ENCODE results near the gene CUL1.

Gene CUL1

GRCh38 chr7:148811892-148812291, 113.2 kb downstream of the CUL1 start:
- DNase-seq = no peak

GRCh38 chr7:148813890-148814289, 115.2 kb downstream of the CUL1 start:
- DNase-seq = no peak

DNA sequence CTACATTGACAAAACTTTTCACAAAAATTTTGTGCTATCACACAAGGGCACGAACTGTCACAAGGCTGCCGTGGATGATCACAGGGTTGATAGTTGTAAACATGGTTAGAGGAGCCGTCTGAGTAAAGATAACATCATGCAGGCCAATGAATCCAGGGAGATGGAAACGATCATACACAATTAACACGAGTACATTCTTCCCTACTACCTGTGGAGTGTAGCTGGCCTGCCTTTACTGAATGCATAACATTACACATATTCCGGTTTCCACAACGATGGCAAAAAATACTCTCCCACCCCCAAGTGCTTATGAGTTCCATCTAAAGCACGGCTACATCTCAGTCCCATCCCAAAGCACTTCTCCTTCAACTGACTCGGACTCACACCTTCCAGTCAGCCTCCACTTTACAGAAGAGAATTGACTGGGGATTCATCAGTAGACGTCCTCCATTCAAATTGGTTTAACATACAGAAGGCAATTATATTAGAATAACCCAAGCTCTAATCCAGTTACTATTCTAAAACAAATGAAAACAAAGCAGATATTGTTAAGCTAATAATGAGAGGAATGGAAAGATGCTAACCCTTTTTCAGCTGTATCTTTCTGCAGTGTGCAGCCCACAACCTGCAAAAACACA, 116.3 kb downstream of the CUL1 start:
- no peak for DNase-seq

DNA sequence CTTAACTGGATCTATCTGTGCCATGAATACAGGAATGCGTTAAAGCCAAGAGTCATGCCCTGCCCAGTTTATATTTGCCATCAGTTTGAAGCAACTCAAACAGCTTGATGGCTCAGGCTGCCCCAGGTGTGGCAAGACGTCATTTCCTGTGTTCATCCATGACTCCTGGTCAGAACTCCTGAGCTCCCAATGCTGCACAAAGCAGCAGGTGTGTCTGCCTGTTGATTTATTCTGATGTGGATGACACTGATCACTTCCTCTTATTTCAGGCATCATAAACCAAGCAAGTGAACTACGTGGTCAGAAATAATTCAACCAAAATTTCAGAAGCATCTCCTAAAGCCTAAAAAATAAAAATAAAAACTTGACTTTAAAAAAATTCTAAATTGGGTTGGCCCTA, 116.9 kb downstream of the CUL1 start:
- DNase-seq = no peak

DNA sequence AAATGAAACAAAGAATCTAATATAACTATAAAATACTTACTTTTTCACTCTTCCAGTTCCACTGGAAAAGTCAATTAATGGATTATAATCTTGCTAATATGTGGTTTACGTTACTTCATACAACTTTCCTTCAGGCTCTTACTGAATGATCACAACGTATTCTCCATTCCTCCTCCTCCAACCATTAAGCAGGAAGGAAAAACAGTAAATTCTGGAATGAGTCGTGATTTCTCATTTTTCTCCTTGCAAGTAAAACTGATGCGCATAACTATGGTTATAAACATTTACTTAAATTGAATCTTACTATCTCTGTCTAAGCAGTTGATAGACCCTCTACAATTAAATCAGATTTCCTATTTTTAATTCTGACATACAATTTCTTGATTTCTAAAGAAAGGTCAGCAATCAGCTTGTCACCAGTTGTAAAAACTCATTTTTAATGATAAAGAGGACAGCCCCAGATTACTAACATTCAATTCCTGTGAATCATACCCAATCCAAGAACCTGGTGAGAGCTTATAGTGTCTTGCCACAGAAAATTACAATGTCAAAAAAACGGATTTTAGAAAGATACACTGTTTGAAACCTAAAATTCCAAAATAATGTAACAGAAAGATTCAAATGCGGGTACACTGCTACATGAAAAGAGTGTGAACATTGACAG, 121.1 kb downstream of the CUL1 start:
- no peak for DNase-seq

GRCh38 chr7:148821422-148821821, 122.7 kb downstream of the CUL1 start:
- DNase-seq = no peak

DNA sequence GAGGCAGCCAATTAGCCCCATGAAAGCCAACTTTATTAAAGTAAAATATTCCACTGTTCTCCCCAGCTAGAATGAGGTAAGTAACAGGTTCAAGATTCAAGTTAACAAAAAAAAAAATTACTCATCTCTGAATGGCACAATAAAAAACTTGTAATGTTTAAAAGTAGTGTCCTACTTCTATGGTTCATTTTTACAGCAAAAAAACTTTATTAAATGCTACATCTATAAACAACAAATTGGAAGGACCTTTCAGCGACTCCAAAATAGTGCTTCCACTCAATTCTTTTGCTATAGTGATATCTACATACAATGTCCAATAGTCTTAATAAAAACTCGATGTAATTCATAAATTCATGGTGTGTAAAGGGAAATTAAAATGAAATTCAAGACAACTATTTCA, 126.2 kb downstream of the CUL1 start:
- DNase-seq = no peak

GRCh38 chr7:148825338-148825737, 126.6 kb downstream of the CUL1 start:
- DNase-seq = no peak

- no peak for DNase-seq
Observed at GRCh38 chr7:148828965-148829364, 130.3 kb downstream of the CUL1 start.

DNA sequence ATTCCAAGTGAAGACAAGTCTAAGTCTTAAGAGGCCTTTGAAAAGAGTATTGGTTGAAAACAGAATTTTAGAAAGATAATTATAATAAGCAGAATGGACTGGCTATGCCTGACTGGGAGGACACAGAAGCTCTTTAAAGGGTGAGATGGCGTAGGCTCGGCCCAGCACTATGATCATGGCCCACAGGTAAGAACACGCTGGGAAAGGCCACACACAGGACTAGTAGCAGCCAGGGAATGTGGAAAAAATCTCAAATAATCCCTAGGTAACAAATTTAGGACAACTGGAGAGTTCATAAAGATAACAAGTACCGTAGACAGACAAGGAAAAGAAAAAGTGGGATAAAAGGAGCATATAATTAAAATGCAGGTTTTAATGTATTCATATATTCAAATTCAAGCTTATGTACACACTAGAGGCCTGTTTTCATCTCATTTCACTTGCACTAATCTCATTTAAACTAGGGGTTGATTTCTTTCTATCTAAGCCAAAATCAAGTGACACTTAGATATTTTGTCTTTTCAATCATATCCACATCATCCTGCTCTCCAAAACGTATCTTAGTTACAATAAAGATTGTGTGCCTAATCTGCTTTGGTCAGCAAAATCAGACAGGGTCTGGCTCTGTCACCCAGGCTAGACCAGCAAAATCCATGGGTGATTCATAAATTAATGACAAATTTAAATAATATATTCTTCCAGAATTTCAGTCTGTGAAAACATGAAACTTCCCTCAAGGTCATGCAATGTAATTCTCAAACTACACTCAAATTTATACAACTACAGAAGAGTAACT, 132.4 kb downstream of the CUL1 start:
- no peak for DNase-seq

DNA sequence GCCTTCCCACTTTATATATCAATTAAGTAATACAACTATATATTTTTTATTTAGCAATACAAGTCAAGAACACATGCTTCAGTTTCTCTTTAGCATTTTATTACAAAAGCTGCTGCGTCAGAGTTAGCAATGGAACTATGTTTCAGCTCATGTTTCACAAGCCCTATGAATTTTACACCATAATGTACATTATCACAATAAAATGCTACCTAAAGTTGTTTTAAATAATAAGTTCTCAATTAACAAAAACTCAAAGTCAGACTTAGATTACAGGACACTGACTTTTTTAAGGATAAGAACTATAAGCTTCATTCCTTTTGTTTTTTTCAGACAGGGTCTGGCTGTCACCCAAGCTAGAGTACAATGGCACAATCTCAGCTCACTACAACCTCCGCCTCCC, 133.1 kb downstream of the CUL1 start:
- DNase-seq = no peak

DNA sequence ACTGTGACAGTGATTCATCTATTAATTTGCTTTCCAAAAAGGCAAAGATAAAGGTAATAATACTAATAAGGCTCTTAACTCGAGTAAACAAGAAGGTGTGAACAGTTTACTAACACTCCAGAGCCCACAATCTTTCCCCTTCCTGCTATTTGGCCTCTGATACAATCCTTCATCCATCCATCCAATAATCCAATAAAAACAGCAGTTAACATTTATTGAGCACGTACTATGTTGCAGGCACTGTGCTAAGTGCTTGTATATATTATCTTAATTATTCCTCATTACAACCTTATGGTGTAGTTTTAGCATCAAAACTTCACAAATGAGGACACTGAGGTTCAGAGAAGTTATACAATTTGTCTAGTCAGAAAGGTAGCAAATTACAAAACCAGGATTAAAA, 135.9 kb downstream of the CUL1 start:
- DNase-seq = no peak

- DNase-seq = no peak
Observed at GRCh38 chr7:148835854-148836253, 137.2 kb downstream of the CUL1 start.

GRCh38 chr7:148838905-148839304, 140.2 kb downstream of the CUL1 start:
- no peak for DNase-seq

DNA sequence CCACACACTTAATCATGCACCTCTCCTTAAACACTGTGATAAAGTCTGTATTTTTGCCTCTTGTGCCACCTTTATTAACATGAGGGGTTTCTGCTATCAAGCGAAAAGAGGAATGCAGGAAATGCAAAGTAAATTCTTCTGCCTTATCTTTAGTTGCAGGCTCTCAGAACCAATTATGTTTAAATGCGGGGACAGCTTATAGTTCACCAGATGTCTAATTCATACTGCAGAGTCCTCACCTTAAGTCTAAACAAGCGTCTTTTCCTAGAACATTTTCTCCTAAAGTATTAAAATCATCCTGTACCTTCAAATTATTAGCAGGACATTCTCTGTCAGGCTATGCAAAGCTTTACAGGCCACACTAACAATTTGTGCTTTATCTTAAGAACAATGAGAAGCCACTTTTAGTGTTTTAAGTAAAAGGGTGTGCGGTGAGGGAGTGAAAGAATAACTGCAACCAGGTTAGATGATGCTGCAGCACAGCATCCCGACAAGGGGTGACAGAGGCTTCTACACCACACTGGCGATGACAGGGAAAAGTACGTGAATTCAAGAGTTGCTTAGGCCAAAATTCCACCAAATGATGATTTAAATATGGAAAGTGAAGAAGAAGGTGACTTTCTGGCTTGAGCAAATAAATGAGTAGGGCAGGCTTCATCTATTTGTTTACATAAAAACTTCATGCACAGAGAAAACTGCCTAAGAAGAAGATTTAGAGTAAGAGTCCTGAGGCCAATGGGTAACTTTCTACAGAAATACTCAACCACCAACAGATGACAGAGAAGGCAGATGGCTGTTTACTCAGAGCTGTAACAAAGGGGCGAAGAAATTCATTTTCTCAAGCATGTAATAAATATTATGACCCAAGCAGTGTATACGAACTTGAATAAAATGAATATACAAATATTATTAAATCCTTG, 149.4 kb downstream of the CUL1 start:
- DNase-seq = no peak

DNA sequence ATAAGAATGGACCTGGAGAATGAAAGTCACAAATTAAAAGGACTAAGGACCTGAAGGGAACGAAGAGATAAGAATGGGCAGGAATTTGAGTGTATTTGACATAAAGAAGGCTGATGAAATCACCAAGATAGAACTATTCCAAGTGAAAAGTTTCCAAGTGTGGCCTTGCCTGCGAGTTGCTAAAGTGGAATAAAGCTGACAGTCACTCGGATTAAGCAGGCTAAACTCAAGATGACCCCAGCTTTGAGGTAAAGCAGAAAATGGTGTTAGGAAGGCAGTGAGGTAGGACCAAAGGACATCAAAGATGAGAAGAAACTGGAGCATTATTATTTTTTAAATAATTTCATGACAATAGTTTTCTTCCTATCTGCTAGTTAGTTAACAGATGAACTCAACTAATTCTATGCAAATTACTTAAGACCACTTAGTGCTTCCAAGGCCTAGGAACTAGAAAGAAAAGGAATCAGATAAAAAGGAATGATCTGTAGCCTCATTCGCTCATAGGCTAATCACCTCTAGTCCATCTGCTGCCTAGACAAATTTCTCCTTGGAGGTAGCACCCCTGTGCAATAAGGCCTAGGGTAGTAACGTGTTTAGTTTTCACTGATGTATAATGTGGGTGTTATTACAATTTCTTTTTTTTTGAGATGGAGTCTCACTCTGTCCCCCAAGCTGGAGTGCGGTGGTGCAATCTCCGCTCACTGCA, 150.8 kb downstream of the CUL1 start:
- DNase-seq = no peak

GRCh38 chr7:148850564-148850963, 151.9 kb downstream of the CUL1 start:
- no peak for DNase-seq

Data from T1000 (cell line).